ENCODE measurements around the gene UBL7. TPM values are rescaled to one million over a fixed set of nuclear protein-coding genes. Genes with fewer than 3 reads are reported as not detected.

The UBL7 gene
- total and polyA plus RNA-seq, 10 of the 15 experiments (the other 5 are each of a cell fraction or from before 2014, with no cell fraction given) = 25.9 to 145 (median 90.1) TPM

- H3K4me2 ChIP-seq (ENCODE audit: control insufficient read depth, insufficient read depth) = no peak overlapping the region
- ChIA-PET RAD21 (ENCODE audit: unreplicated experiment) (interaction anchor here (1.4 to 20.3 kb wide), 3 partner anchors 10 to 22 kb away, joined by 8 to 496 read pairs (median 262); partner anchors contain the start of gene SEMA7A), SMC1A (ENCODE audit: uncharacterized antibody, unreplicated experiment) (interaction anchor here (0.8 to 10.9 kb wide), 9 partner anchors 12 to 37 kb away, joined by 3 to 182 read pairs (median 3); partner anchors contain the start of gene SEMA7A), CTCF (interaction anchor here (0.9 to 15.7 kb wide), 5 partner anchors 10 to 32 kb away, joined by 3 to 226 read pairs (median 6); no protein-coding TSS in a partner anchor), POLR2A (interaction anchor here (0.7 to 15.4 kb wide), 4 partner anchors 12 to 208 kb away, joined by 3 to 325 read pairs (median 152); partner anchors contain the start of gene SEMA7A)
- no peaks in the 10 kb centered on the region for H4K20me1 ChIP-seq (ENCODE audit: control insufficient read depth, insufficient read depth)
- no peaks in the 10 kb centered on the region for H3K9me3 ChIP-seq (replicated peaks; ENCODE audit: control insufficient read depth, insufficient read depth, low read length)
- H3K79me2 ChIP-seq (ENCODE audit: control insufficient read depth, insufficient read depth, low read length) = peaks cover 9% of the 10 kb centered on the region
- H3K27me3 ChIP-seq (replicated peaks in 1 of 2; ENCODE audit: control insufficient read depth in 2 of 2, insufficient read depth in 2 of 2, low read length in 1 of 2) = no peaks in the 10 kb centered on the region
- 93% methylated on average over 4 of the region's 4 CpGs for WGBS (ENCODE audit: insufficient coverage, insufficient replicate concordance, low lambda C conversion rate, missing lambda C conversion rate)
- H3K4me3 ChIP-seq = no peak overlapping the region
- no peak overlapping the region for H2AFZ ChIP-seq (ENCODE audit: control insufficient read depth, low read depth, low read length)
- no peak for FAIRE-seq
- in situ Hi-C loops (cut with MboI) = no loop called here
- H3K36me3 ChIP-seq (ENCODE audit: control insufficient read depth in 2 of 2, insufficient read depth in 2 of 2, low read length in 1 of 2) = peaks cover 12 to 19% of the 10 kb centered on the region in 2 experiments
- no peak overlapping the region for H3K9ac ChIP-seq (ENCODE audit: control insufficient read depth, insufficient read depth, low read length)
- H3K27ac ChIP-seq (ENCODE audit: control insufficient read depth, insufficient read depth) = no peak overlapping the region; the same call in 1 of the 2 replicates
- ATAC-seq = no peak
- no TSS peak for BruUV-seq (replicated peaks)
- peaks cover 47% of the 10 kb centered on the region for H3K4me1 ChIP-seq (ENCODE audit: control insufficient read depth, insufficient read depth, low read length)
- DNase-seq (ENCODE audit: low read depth, low spot score) = no peak
- TF ChIP-seq BCL11A (IDR thresholded peaks at IDR 0.05; ENCODE audit: low read depth, low read length) (no peak), SP1 (IDR thresholded peaks at IDR 0.05; ENCODE audit: low read depth, low read length) (no peak), MTA3 (IDR thresholded peaks at IDR 0.05; ENCODE audit: borderline replicate concordance, low read length) (no peak), TCF3 (IDR thresholded peaks at IDR 0.05; ENCODE audit: borderline replicate concordance, insufficient read depth, low read depth, low read length) (no peak), PAX5 (IDR thresholded peaks at IDR 0.05; ENCODE audit: borderline replicate concordance, low read depth, low read length) (no peak), ZNF207 (IDR thresholded peaks at IDR 0.05; ENCODE audit: borderline replicate concordance) (no peak), ZBTB11 (CRISPR knock-in tag; IDR thresholded peaks at IDR 0.05) (no peak), MLLT1 (IDR thresholded peaks at IDR 0.05) (no peak)
- TF ChIP-seq, protein P1, sequence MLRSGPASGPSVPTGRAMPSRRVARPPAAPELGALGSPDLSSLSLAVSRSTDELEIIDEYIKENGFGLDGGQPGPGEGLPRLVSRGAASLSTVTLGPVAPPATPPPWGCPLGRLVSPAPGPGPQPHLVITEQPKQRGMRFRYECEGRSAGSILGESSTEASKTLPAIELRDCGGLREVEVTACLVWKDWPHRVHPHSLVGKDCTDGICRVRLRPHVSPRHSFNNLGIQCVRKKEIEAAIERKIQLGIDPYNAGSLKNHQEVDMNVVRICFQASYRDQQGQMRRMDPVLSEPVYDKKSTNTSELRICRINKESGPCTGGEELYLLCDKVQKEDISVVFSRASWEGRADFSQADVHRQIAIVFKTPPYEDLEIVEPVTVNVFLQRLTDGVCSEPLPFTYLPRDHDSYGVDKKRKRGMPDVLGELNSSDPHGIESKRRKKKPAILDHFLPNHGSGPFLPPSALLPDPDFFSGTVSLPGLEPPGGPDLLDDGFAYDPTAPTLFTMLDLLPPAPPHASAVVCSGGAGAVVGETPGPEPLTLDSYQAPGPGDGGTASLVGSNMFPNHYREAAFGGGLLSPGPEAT (IDR thresholded peaks at IDR 0.05; ENCODE audit: low read depth) = no peak
- intact Hi-C loops (cut with micrococcal nuclease; ENCODE audit: unreplicated experiment) = no loop called here
Measured at GRCh38 chr15:74406517-74406916, 54.4 kb downstream of the UBL7 start.

Data from GM12878 (cell line).